ENCODE data around the gene CKAP5.

The CKAP5 gene

GRCh38 chr11:46879056-46879585 is 33.0 kb upstream of the CKAP5 start:
- no peaks in the 10 kb centered on the region for H3K27me3 ChIP-seq (ENCODE audit: control insufficient read depth, insufficient read depth, low read length)
- H3K36me3 ChIP-seq (ENCODE audit: control insufficient read depth, low read depth, low read length): peaks cover 64% of the 10 kb centered on the region
- no peak overlapping the region for H3K9ac ChIP-seq (ENCODE audit: low read length)
- H3K27ac ChIP-seq (ENCODE audit: low read length): no peak overlapping the region
- no peaks in the 10 kb centered on the region for H3K4me1 ChIP-seq (ENCODE audit: control insufficient read depth, low read depth, low read length)
- no peak overlapping the region for H3K4me3 ChIP-seq (ENCODE audit: low read length)
- no peaks in the 10 kb centered on the region for H3K9me3 ChIP-seq (ENCODE audit: control insufficient read depth, low read depth, low read length)

- H3K36me3 ChIP-seq (ENCODE audit: control insufficient read depth, low read depth, low read length): peaks cover 64% of the 10 kb centered on the region
These were observed 31.5 kb upstream of the CKAP5 start for GRCh38 chr11:46877580-46877979.

GRCh38 chr11:46876471-46876870 is 30.4 kb upstream of the CKAP5 start:
- no peaks in the 10 kb centered on the region for H3K27me3 ChIP-seq (ENCODE audit: control insufficient read depth, insufficient read depth, low read length)
- no peaks in the 10 kb centered on the region for H3K9me3 ChIP-seq (ENCODE audit: control insufficient read depth, low read depth, low read length)
- no peak overlapping the region for H3K9ac ChIP-seq (ENCODE audit: low read length)
- no peaks in the 10 kb centered on the region for H3K4me1 ChIP-seq (ENCODE audit: control insufficient read depth, low read depth, low read length)
- no peak overlapping the region for H3K4me3 ChIP-seq (ENCODE audit: low read length)
- peaks cover 59% of the 10 kb centered on the region for H3K36me3 ChIP-seq (ENCODE audit: control insufficient read depth, low read depth, low read length)
- no peak overlapping the region for H3K27ac ChIP-seq (ENCODE audit: low read length)

More at GRCh38 chr11:46877580-46877979, 31.5 kb upstream of the CKAP5 start:
- no peaks in the 10 kb centered on the region for H3K4me1 ChIP-seq (ENCODE audit: control insufficient read depth, low read depth, low read length)
- H3K4me3 ChIP-seq (ENCODE audit: low read length): no peak overlapping the region
- H3K9ac ChIP-seq (ENCODE audit: low read length): no peak overlapping the region
- no peaks in the 10 kb centered on the region for H3K9me3 ChIP-seq (ENCODE audit: control insufficient read depth, low read depth, low read length)
- H3K27me3 ChIP-seq (ENCODE audit: control insufficient read depth, insufficient read depth, low read length): no peaks in the 10 kb centered on the region
- H3K27ac ChIP-seq (ENCODE audit: low read length): no peak overlapping the region

- H3K27ac ChIP-seq (ENCODE audit: low read length): no peak overlapping the region
- H3K36me3 ChIP-seq (ENCODE audit: control insufficient read depth, low read depth, low read length): peaks cover 68% of the 10 kb centered on the region
These were observed 28.5 kb upstream of the CKAP5 start for GRCh38 chr11:46874586-46874985.

GRCh38 chr11:46868912-46869311 is 22.8 kb upstream of the CKAP5 start:
- H3K4me3 ChIP-seq (ENCODE audit: low read length): no peak overlapping the region
- peaks cover 73% of the 10 kb centered on the region for H3K36me3 ChIP-seq (ENCODE audit: control insufficient read depth, low read depth, low read length)
- no peaks in the 10 kb centered on the region for H3K4me1 ChIP-seq (ENCODE audit: control insufficient read depth, low read depth, low read length)
- no peaks in the 10 kb centered on the region for H3K27me3 ChIP-seq (ENCODE audit: control insufficient read depth, insufficient read depth, low read length)
- H3K9me3 ChIP-seq (ENCODE audit: control insufficient read depth, low read depth, low read length): no peaks in the 10 kb centered on the region
- H3K9ac ChIP-seq (ENCODE audit: low read length): no peak overlapping the region
- H3K27ac ChIP-seq (ENCODE audit: low read length): no peak overlapping the region

More at GRCh38 chr11:46874586-46874985, 28.5 kb upstream of the CKAP5 start:
- Histone ChIP-seq H3K9me3 (ENCODE audit: control insufficient read depth, low read depth, low read length) (no peaks in the 10 kb centered on the region), H3K4me3 (ENCODE audit: low read length) (no peak overlapping the region), H3K9ac (ENCODE audit: low read length) (no peak overlapping the region), H3K4me1 (ENCODE audit: control insufficient read depth, low read depth, low read length) (no peaks in the 10 kb centered on the region), H3K27me3 (ENCODE audit: control insufficient read depth, insufficient read depth, low read length) (no peaks in the 10 kb centered on the region)

GRCh38 chr11:46865340-46865739 is 19.3 kb upstream of the CKAP5 start:
- peaks cover 71% of the 10 kb centered on the region for H3K36me3 ChIP-seq (ENCODE audit: control insufficient read depth, low read depth, low read length)
- H3K27me3 ChIP-seq (ENCODE audit: control insufficient read depth, insufficient read depth, low read length): no peaks in the 10 kb centered on the region
- H3K9me3 ChIP-seq (ENCODE audit: control insufficient read depth, low read depth, low read length): no peaks in the 10 kb centered on the region
- H3K4me3 ChIP-seq (ENCODE audit: low read length): no peak overlapping the region
- H3K27ac ChIP-seq (ENCODE audit: low read length): no peak overlapping the region
- H3K9ac ChIP-seq (ENCODE audit: low read length): no peak overlapping the region
- H3K4me1 ChIP-seq (ENCODE audit: control insufficient read depth, low read depth, low read length): no peaks in the 10 kb centered on the region

GRCh38 chr11:46860218-46860617 is 14.1 kb upstream of the CKAP5 start:
- H3K27ac ChIP-seq (ENCODE audit: low read length): no peak overlapping the region
- no peak overlapping the region for H3K4me3 ChIP-seq (ENCODE audit: low read length)
- no peak overlapping the region for H3K9ac ChIP-seq (ENCODE audit: low read length)
- no peaks in the 10 kb centered on the region for H3K4me1 ChIP-seq (ENCODE audit: control insufficient read depth, low read depth, low read length)
- H3K36me3 ChIP-seq (ENCODE audit: control insufficient read depth, low read depth, low read length): peaks cover 49% of the 10 kb centered on the region
- no peaks in the 10 kb centered on the region for H3K27me3 ChIP-seq (ENCODE audit: control insufficient read depth, insufficient read depth, low read length)
- no peaks in the 10 kb centered on the region for H3K9me3 ChIP-seq (ENCODE audit: control insufficient read depth, low read depth, low read length)

GRCh38 chr11:46858920-46859546 is 13.0 kb upstream of the CKAP5 start:
- no peaks in the 10 kb centered on the region for H3K9me3 ChIP-seq (ENCODE audit: control insufficient read depth, low read depth, low read length)
- H3K36me3 ChIP-seq (ENCODE audit: control insufficient read depth, low read depth, low read length): peaks cover 38% of the 10 kb centered on the region
- no peak overlapping the region for H3K4me3 ChIP-seq (ENCODE audit: low read length)
- no peaks in the 10 kb centered on the region for H3K4me1 ChIP-seq (ENCODE audit: control insufficient read depth, low read depth, low read length)
- no peak overlapping the region for H3K27ac ChIP-seq (ENCODE audit: low read length)
- H3K27me3 ChIP-seq (ENCODE audit: control insufficient read depth, insufficient read depth, low read length): peaks cover 4% of the 10 kb centered on the region
- no peak overlapping the region for H3K9ac ChIP-seq (ENCODE audit: low read length)

- Histone ChIP-seq H3K27me3 (ENCODE audit: control insufficient read depth, insufficient read depth, low read length) (peaks cover 16% of the 10 kb centered on the region), H3K9ac (ENCODE audit: low read length) (no peak overlapping the region), H3K36me3 (ENCODE audit: control insufficient read depth, low read depth, low read length) (peaks cover 27% of the 10 kb centered on the region), H3K4me3 (ENCODE audit: low read length) (no peak overlapping the region), H3K27ac (ENCODE audit: low read length) (no peak overlapping the region), H3K9me3 (ENCODE audit: control insufficient read depth, low read depth, low read length) (no peaks in the 10 kb centered on the region), H3K4me1 (ENCODE audit: control insufficient read depth, low read depth, low read length) (no peaks in the 10 kb centered on the region)
These were observed 11.6 kb upstream of the CKAP5 start for GRCh38 chr11:46857666-46858065.

GRCh38 chr11:46856605-46857343 is 10.7 kb upstream of the CKAP5 start:
- peaks cover 25% of the 10 kb centered on the region for H3K27me3 ChIP-seq (ENCODE audit: control insufficient read depth, insufficient read depth, low read length)
- H3K4me1 ChIP-seq (ENCODE audit: control insufficient read depth, low read depth, low read length): no peaks in the 10 kb centered on the region
- peaks cover 20% of the 10 kb centered on the region for H3K36me3 ChIP-seq (ENCODE audit: control insufficient read depth, low read depth, low read length)
- H3K27ac ChIP-seq (ENCODE audit: low read length): no peak overlapping the region
- H3K9ac ChIP-seq (ENCODE audit: low read length): no peak overlapping the region
- no peak overlapping the region for H3K4me3 ChIP-seq (ENCODE audit: low read length)
- no peaks in the 10 kb centered on the region for H3K9me3 ChIP-seq (ENCODE audit: control insufficient read depth, low read depth, low read length)

GRCh38 chr11:46855863-46856262 is 9.8 kb upstream of the CKAP5 start:
- Histone ChIP-seq H3K4me1 (ENCODE audit: control insufficient read depth, low read depth, low read length) (peaks cover 6% of the 10 kb centered on the region), H3K9me3 (ENCODE audit: control insufficient read depth, low read depth, low read length) (no peaks in the 10 kb centered on the region), H3K9ac (ENCODE audit: low read length) (no peak overlapping the region), H3K27me3 (ENCODE audit: control insufficient read depth, insufficient read depth, low read length) (peaks cover 34% of the 10 kb centered on the region), H3K27ac (ENCODE audit: low read length) (no peak overlapping the region), H3K36me3 (ENCODE audit: control insufficient read depth, low read depth, low read length) (peaks cover 20% of the 10 kb centered on the region), H3K4me3 (ENCODE audit: low read length) (no peak overlapping the region)

All from iPS-18a (cell line).